ENCODE results near the gene FAM20B.
A peak's percentile ranks its signal among the peaks of the same experiment; 100 is the strongest.
"Not testable (repeated sequence)": the region's sequence is repeated elsewhere in the genome, so short reads cannot be mapped to it uniquely, and the experiment has no call there.

Gene FAM20B

DNA sequence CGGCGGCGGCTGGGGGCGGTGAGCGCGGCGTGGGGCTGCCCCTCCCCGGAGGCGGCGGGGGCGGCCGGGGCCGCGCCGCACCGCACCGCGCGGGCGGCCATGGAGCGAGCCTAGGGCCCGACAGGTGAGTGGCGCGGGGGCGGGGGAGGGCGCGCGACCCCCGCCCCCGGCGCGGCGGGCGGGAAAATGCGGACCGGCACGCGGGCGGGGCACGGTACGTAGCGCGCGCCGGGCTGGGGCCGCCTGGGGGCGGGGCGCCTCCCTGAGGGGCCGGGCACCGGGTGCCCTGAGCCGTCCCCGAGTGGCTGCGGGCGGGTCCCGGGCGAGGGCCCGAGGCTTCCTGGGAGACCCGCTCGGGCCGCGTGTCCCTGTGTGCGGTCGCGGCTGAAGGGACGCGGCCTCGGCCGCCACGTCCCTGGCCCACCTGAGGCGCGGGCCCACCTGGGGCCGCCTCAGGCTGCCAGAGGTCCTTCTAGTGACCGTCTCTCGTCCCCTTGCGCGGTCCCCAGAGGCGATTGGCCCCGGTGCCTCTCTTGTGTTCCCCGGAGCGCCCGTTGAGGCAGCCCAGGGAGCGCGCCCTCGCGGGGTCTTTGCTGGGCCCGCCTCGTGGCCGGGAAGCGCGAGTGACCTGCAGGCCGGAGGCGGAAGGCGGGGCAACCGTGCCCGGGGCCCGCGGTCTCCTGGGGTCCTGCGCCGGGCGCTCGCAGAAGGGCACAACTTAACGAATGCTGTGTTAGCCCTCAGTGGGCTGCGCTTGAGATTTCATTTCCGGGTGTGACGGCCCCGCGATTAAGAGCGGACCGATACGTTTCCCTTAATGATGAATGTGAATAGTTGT, 500 bp downstream of the FAM20B start:
- DNase-seq = peak; percentile 76 to 77

DNA sequence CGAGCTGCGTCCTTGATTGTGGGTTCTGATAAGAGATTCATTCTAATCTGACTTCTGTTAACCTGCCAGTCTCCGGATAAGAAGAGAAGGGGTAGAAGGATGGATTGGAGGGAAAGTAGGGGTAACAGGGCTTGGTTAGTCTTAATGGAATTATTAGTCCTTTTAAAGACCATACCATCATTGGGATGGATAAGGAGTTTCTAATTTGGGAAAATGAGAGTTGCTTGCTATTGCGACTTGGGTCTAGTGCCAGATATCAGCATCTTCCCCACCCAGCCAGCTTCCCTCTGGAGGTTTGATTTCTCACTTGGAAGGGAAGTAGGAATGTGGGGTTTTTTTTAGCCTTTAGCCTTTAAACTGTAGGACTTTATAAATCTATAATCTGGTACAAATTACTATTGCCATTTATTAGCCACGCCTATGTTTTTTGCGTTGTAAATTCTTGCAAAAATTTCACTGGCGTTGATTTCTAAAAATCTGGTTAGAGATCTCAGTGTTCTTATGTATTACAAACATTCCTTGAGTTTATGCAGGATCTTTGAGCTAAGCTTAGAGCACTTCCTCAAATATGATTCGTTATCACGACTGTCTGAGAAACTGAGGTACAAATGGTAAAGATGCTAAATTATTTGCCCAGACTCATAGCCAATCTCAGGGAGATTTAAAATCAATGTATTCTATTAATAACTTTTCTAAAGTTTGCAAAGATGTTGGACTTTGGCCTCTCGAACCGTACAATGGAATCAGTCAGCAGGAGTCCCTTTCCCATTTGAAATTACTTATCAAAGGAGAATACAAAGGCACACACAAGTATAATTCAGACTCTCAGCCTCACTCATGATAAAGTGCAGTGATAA, 1.3 kb downstream of the FAM20B start:
- DNase-seq = no peak

DNA sequence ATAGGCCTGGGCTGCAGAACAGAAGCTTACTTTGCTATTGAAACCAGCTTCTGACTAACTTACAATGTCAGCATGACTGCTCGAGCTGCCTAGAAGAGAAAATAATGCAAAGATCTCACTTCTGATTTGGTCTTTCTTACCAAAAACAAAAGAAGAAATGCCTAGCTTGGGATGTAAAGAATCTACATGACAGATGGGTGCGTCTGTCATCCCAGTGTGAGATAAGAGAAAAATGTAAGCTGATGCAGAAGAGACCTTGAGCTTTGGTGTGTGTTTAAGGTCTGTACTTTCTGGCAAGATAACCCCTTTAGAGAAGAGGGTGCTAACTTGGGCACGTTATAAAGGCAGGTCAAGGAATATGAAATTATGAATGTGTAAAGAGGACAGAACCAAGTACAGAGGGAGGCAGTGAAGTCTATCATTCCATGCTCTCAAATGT, 3.6 kb downstream of the FAM20B start:
- no peak for DNase-seq

DNA sequence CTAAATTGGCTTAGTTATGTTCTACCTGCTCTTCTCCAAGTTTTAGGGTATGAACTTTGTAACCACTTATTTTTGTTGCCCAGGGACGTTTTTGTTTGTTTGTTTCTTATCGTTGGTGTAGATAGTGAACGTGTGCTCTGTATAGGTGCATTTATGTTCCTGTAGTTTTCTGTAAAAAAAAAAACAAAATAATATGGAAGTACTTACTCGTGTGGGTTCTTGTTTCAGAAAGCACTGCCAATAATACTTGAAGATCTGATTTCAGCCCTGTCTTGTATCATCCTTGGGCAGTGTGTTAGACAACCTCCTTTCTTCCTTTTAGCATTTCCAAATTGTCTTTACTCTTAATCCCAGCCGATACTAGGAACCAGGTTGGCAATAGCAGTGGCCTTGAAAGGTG, 4.4 kb downstream of the FAM20B start:
- no peak for DNase-seq

DNA sequence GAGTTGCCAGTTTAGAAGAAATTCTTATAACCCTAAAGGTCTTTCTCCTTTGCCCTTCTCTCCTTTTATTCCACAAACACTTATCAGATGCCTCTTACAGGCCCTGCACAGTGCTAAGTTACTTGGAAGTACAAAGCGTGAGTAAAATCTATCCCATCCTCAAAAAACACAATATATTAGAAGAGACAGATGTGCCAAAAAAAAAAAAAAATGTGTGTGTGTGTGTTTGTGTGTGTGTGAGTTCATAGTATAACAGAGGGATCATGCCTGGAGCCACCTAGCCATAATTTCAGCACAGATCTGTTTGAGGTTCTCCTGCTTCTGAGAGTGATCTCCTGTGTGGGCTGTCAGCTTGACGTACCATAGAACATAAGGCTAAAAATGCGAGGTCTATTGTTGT, 5.0 kb downstream of the FAM20B start:
- no peak for DNase-seq

DNA sequence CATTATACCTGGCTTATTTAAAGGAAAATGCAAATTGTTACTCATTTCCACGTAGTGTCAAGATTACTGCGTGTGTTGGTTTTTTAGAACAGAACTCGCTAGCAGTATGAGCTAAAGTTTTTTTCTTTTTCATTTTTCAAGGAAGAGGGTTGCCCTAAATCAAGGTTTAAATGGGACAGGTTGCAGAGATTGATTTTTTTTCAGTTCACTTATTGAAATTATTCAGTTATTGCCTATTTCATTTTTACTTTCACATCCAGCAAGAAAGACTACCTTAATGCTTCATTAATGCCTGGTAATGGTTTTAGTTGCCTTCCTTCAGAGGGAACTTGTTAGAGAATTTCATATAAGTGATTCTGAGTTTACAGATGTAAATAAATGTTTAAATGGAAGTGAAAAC, 5.6 kb downstream of the FAM20B start:
- no peak for DNase-seq

DNA sequence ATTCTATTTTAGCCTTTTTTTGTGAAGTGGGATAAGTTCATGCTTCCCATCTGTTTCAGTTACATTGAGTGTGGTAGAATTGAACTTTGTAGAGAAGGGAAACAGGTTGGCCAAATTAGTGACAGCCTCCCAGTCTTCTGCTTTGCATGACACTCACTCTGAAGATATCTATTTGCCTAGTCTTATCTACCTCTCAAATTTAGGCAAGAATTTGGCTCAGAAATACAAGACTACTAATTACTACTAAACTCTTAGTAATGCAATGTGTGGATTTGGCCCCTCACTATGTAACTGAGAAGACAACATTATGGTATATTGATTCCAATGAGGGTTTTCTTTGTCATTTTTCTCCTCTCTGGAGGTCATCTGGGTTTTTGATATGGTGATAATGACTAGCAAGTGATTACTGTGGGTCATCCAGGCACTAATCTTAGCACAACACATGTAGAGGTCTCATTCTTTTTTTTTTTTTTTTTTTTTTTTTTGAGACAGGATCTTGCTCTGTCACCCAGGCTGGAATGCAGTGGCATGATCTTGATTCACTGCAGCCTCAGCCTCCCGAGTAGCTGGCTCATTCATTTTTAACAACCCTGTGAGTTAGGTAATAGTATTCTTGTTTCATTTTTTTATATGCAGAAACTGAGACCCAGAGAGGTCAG, 6.3 kb downstream of the FAM20B start:
- DNase-seq = no peak

DNA sequence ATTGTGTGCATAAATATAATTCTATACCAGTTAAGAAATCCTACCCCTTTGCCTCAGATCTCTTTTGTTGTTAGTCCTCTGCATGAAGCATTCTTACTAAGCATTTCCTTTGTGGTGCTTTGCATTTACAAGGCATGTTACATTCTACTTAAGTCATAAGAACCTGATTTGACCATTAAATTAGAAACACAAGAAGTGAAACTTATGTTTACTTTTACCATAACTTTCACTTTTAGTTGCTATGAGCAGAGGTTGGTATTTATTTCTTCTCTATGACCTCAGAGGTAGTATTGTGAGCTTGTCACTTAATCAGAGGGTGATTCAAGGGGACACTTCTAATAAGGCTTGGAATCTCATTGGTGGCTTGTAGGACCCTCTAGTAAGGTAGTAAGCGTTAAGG, 9.0 kb downstream of the FAM20B start:
- peak in 1 of 2 donors; percentile 29 for DNase-seq

DNA sequence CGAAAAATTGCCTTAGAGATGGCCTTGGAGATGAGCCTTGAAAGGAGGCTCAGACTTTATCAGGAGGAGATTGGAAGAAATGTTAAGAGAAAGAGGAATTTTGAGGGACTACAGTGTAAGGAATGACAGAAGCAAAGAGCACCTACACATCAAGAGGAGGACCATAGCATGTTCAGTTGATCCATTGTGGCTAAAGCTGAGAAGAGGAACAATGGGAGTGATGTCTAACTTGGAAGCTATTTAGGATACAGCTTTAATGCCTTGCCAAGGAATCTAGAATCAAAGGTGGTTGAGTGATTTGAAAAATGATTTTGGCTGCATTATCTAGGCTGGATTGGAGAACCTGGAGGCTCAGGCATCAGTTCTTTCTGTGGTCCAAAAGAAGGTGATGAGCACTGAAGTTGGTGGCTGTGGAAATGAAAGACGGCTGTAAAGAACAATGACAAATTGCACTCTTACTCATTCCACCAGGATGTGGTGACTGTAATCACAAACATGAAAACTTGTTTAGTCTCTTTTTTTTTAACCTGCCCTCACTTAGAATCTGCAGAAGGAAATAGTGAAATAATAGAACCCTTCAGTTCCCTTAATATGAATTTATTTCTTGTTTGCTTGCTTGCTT, 11.3 kb downstream of the FAM20B start:
- peak in 1 of 2 donors; percentile 16 for DNase-seq

DNA sequence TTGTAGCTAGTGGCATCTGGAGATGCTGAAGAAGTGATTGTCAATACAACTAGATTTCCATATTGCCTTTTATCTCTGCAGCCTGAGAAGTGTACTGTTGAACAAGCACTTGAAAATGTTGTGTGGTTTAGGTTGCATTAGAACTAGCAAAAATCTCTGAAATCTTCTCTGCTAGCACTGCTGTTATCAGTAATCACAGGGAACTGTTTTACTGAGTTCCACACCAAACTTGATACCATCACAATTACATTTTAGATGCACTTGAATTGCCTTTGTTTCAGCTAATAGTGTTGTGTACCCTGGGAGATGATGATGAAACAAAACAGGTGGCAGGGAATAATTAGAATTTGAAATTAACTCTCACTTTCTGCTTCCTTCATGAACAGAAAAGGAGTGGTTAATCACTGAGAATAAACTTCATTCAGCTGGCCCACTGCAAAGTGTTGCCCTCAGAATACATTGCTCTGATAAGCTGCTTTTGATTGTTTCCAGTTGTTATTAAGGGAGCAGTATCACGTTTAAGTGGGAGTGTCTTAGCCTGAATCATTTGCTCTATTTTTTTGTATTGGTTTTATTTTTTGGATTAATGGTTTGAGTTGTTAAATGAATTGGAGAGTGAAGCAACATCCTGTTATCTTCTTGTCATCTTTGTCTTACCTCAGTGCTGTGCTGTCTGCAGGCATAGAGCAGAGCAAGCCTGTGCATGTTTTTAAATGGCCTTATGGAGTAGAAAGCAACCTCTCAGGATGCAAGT, 13.0 kb downstream of the FAM20B start:
- no peak for DNase-seq

DNA sequence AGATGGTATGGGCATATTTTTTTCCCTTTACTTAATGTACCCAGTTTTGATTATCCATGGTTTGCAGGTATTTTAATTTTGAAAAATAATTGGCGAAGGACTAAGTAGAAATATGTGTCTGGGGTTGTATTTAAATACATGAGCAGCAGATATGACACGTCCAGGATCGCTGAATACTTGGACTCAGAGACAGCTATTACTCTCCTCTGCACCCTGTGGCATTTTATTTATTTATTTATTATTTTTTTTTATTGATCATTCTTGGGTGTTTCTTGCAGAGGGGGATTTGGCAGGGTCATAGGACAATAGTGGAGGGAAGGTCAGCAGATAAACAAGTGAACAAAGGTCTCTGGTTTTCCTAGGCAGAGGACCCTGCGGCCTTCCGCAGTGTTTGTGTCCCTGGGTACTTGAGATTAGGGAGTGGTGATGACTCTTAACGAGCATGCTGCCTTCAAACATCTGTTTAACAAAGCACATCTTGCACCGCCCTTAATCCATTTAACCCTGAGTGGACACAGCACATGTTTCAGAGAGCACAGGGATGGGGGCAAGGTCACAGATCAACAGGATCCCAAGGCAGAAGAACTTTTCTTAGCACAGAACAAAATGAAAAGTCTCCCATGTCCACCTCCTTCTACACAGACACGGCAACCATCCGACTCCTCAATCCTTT, 13.9 kb downstream of the FAM20B start:
- not testable (repeated sequence) for DNase-seq

DNA sequence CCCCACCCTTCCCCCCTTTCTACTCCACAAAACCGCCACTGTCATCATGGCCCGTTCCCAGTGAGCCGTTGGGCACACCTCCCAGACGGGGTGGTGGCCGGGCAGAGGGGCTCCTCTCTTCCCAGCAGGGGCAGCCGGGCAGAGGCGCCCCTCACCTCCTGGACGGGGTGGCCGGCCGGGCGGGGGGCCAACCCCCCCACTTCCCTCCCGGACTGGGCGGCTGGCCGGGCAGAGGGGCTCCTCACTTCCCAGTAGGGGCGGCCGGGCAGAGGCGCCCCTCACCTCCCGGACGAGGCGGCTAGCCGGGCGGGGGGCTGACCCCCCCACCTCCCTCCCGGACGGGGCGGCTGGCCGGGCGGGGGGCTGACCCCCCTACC, 14.5 kb downstream of the FAM20B start:
- not testable (repeated sequence) for DNase-seq

DNA sequence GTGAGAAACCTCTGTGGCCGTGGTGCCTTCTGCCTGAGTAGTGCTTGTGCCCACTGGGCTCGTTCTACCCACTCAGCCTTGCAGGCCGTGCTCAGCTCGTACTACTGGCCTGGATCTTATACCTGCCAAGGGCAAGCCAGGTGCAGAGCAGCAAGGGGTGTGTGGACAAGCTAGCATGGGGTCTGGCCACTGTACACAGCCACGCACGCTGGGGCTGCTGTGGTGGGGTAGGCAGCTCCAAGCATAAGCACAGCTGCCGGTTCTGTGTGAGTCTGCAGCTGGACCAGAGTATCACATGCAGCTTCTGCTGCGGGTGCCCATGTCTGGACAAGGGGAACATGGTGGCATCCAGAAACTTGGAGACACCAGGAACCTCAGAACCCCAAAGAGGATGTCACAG, 16.4 kb downstream of the FAM20B start:
- no peak for DNase-seq

DNA sequence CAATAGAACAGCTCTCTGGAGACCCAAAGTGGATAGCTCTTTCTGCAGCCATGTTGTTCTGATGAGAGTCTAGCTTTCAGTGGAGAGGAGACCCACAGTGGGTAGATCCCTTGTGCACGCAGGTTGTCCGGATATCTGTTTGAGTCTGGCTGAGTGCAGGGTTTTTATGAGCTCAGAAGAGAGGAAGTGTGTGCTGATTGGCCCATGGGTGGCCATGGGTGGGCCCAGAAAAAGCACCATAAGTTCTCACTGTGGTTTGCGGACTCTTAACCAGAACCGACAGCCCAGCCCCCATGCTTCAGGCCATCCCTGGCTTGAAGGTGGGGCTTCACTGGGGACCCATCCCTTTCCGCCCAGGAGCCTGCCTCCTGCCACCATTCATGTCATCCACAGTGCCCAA, 17.0 kb downstream of the FAM20B start:
- no peak for DNase-seq

DNA sequence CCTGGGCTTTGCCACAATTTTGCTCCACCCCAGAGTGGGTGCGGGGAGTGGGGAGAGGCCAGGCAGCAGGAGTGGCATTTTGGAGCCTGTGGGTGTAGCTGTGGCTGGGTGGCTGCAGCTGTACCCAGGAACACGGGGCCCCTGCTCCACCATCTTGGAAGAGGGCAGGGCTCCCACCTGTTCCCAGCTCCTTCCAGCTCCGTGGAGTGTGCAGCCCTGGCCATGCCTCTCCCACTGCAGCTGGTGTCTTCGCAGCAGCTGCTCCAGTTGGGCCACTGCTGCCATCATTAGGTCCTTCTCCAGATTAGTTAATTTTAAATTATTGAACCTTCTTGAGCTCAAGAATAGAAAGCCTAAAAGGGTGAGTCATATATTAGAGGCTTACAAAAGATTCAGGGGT, 17.6 kb downstream of the FAM20B start:
- no peak for DNase-seq

DNA sequence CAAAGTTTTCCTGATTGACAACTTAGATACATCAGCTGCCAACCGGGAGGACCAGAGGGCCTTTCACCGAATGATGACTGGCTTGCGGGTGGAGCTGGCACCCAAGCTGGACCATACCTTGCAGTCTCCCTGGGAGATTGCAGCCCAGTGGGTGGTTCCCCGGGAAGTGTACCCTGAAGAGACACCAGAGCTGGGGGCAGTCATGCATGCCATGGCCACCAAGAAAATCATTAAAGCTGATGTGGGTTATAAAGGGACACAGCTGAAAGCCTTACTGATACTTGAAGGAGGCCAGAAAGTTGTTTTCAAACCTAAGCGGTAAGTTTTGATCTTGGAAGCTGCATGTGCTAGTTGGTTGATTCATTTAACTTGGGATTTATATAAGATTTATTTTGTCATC, 18.2 kb downstream of the FAM20B start:
- DNase-seq = no peak

DNA sequence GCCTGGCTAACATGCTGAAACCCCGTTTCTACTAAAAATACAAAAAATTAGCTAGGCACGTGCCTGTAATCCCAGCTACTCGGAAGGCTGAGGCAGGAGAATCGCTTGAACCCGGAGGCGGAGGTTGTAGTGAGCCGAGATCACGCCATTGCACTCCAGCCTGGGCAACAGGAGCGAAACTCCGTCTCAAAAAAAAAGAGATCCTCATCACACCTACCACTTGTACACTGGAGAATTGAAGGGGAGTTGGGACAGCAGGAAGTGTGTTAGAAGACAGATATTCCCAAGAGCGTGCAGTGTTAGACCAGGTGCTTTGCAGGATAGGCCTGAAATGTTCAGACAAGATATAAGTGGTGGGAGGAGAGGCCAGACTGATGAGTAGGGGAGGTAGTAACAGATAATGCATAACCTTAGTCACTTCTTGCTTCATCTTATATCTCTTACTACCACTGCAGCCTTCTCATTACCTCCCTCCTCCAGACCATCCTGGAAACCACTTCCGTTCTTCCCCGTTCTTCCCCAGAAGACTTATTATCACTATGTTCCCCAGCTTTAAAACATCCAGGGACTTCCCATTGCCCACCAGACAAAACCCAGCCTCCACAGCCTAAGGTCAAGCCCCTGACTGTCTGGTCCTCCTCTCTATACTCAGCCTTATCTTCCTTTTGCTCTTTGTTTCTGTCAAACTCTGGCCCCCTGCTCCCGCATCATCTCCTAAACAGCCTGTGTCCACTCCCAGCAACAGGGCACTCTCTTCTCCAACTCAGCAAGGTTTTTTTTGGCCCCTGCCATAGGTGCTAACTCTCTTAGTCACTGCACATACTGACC, 21.3 kb downstream of the FAM20B start:
- DNase-seq = no peak

DNA sequence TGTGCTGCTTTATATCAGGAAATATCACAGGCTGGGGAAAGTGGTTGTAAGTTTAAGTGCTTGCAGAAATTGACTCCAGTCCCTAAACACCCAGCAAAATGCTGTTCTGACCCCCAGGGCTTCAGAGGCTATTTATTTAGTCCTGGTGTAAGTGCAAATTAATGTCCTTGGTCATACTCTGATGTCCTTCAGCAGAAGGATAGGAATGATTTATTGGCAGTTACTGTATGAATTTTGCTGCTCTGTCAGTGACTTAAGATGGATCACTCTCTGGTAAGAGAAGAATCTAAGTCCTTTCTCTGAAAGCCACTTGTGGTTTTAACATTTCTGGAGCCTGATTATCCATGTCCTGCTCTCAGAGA, 21.9 kb downstream of the FAM20B start:
- no peak for DNase-seq

DNA sequence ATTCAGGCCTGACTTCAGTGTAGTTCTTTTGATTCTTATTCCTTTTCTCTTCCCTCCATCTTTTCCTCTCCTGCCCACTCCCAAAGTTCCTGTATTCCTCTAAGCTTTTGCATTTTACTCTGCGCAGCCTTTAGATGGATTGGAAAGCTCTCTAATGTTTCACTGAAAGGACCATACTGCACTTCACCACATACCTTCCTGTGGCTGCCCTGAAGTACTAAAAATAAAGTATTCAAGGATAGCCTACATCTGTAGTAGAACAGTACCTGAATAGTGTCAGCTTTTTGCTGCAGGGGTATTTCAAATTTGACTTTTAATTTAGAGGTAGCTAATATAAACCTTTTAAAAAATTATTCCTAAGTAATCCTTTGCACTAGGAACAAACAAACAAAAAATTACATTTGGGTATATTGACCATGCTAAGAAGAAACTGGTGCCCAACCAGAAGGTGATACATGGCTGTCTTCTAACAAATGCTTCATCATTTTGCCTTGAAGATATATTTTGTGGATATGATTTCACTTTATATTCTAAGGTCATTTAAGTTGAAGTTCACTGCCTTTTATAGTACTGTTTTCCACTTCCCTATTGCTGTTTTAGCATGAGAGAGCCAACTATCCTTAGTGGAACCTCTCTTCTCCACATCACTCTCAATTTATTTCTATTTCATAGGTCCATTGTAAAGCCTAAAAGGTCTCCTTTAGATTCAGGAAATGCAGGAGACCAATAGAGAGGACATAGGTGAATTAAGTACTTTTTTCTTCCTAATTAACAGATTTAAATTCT, 22.8 kb downstream of the FAM20B start:
- DNase-seq = no peak

DNA sequence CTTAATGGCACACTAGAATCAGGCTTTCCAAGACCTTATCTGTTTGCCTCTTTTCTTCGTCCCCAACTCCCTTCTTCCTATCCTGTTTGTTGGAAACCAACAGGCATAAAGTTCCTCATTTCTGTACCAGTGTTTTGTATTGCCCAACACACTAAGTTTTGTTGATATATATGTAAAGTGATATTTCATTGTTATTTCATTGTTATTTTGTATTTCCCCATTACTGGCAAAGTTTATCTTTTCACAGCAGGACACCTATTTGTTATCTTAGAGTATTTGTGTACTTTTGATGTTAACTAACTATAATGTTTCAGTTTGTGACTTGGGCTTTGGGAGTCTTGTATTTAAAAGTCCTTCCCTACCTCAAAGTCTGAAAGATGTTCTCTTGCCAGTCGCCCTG, 27.1 kb downstream of the FAM20B start:
- no peak for DNase-seq
